Measurements from ENCODE around the gene PNMA8B.

The PNMA8B gene

GRCh38 chr19:46495786-46496099 is at the start of gene PNMA8B:
Gene PNMA8B, minus strand, starts transcription at chr19:46495867. Its CDS starts 402 bp downstream, at chr19:46495465.
- H3K36me3 ChIP-seq (ENCODE audit: insufficient read depth, low read length), result no peaks in the 10 kb centered on the region
- H3K4me3 ChIP-seq (ENCODE audit: low read depth, low read length), result no peak within 1 kb of the TSS
- H3K79me2 ChIP-seq (ENCODE audit: control insufficient read depth, insufficient read depth, low read length, unreplicated experiment), result no peaks in the 10 kb centered on the region
- H3K27ac ChIP-seq (ENCODE audit: low read depth, low read length), result no peak within 1 kb of the TSS
- H2AFZ ChIP-seq (ENCODE audit: low read length, unreplicated experiment), result no peak within 1 kb of the TSS
- H3K27me3 ChIP-seq (ENCODE audit: insufficient read depth, low read length), result no peaks in the 10 kb centered on the region; the same call in 1 of the 2 replicates
- no peaks in the 10 kb centered on the region for H3K4me1 ChIP-seq (ENCODE audit: control insufficient read depth, insufficient read depth, low read length, unreplicated experiment)

GRCh38 chr19:46544651-46545050 is 49.0 kb upstream of the PNMA8B start:
- no peaks in the 10 kb centered on the region for H3K4me1 ChIP-seq (ENCODE audit: control insufficient read depth, insufficient read depth, low read length, unreplicated experiment)
- H2AFZ ChIP-seq (ENCODE audit: low read length, unreplicated experiment), result no peak overlapping the region
- no peak overlapping the region for H3K4me3 ChIP-seq (ENCODE audit: low read depth, low read length)
- no peaks in the 10 kb centered on the region for H3K36me3 ChIP-seq (ENCODE audit: insufficient read depth, low read length)
- H3K27me3 ChIP-seq (ENCODE audit: insufficient read depth, low read length), result no peaks in the 10 kb centered on the region
- no peaks in the 10 kb centered on the region for H3K79me2 ChIP-seq (ENCODE audit: control insufficient read depth, insufficient read depth, low read length, unreplicated experiment)
- H3K27ac ChIP-seq (ENCODE audit: low read depth, low read length), result no peak overlapping the region

GRCh38 chr19:46542428-46543230 is 47.0 kb upstream of the PNMA8B start:
- Histone ChIP-seq H3K27ac (ENCODE audit: low read depth, low read length) (no peak overlapping the region), H3K27me3 (ENCODE audit: insufficient read depth, low read length) (no peaks in the 10 kb centered on the region), H2AFZ (ENCODE audit: low read length, unreplicated experiment) (no peak overlapping the region), H3K79me2 (ENCODE audit: control insufficient read depth, insufficient read depth, low read length, unreplicated experiment) (no peaks in the 10 kb centered on the region), H3K4me3 (ENCODE audit: low read depth, low read length) (no peak overlapping the region), H3K36me3 (ENCODE audit: insufficient read depth, low read length) (no peaks in the 10 kb centered on the region), H3K4me1 (ENCODE audit: control insufficient read depth, insufficient read depth, low read length, unreplicated experiment) (no peaks in the 10 kb centered on the region)

- H3K4me3 ChIP-seq (ENCODE audit: low read depth, low read length), result no peak overlapping the region
- no peak overlapping the region for H3K27ac ChIP-seq (ENCODE audit: low read depth, low read length)
- no peaks in the 10 kb centered on the region for H3K4me1 ChIP-seq (ENCODE audit: control insufficient read depth, insufficient read depth, low read length, unreplicated experiment)
- no peaks in the 10 kb centered on the region for H3K27me3 ChIP-seq (ENCODE audit: insufficient read depth, low read length)
- H3K79me2 ChIP-seq (ENCODE audit: control insufficient read depth, insufficient read depth, low read length, unreplicated experiment), result no peaks in the 10 kb centered on the region
- no peaks in the 10 kb centered on the region for H3K36me3 ChIP-seq (ENCODE audit: insufficient read depth, low read length)
- no peak overlapping the region for H2AFZ ChIP-seq (ENCODE audit: low read length, unreplicated experiment)
Measured at GRCh38 chr19:46537136-46538097, 41.8 kb upstream of the PNMA8B start.

- H3K36me3 ChIP-seq (ENCODE audit: insufficient read depth, low read length), result no peaks in the 10 kb centered on the region
- H2AFZ ChIP-seq (ENCODE audit: low read length, unreplicated experiment), result no peak overlapping the region
- no peak overlapping the region for H3K4me3 ChIP-seq (ENCODE audit: low read depth, low read length)
- H3K27me3 ChIP-seq (ENCODE audit: insufficient read depth, low read length), result no peaks in the 10 kb centered on the region
- H3K79me2 ChIP-seq (ENCODE audit: control insufficient read depth, insufficient read depth, low read length, unreplicated experiment), result no peaks in the 10 kb centered on the region
- H3K27ac ChIP-seq (ENCODE audit: low read depth, low read length), result no peak overlapping the region
- no peaks in the 10 kb centered on the region for H3K4me1 ChIP-seq (ENCODE audit: control insufficient read depth, insufficient read depth, low read length, unreplicated experiment)
Measured at GRCh38 chr19:46536391-46536790, 40.7 kb upstream of the PNMA8B start.

GRCh38 chr19:46533621-46534081 is 38.0 kb upstream of the PNMA8B start:
- Histone ChIP-seq H3K36me3 (ENCODE audit: insufficient read depth, low read length) (no peaks in the 10 kb centered on the region), H3K27me3 (ENCODE audit: insufficient read depth, low read length) (no peaks in the 10 kb centered on the region), H3K79me2 (ENCODE audit: control insufficient read depth, insufficient read depth, low read length, unreplicated experiment) (no peaks in the 10 kb centered on the region), H2AFZ (ENCODE audit: low read length, unreplicated experiment) (no peak overlapping the region), H3K27ac (ENCODE audit: low read depth, low read length) (no peak overlapping the region), H3K4me1 (ENCODE audit: control insufficient read depth, insufficient read depth, low read length, unreplicated experiment) (peaks cover 3% of the 10 kb centered on the region), H3K4me3 (ENCODE audit: low read depth, low read length) (no peak overlapping the region)

- Histone ChIP-seq H3K36me3 (ENCODE audit: insufficient read depth, low read length) (no peaks in the 10 kb centered on the region), H2AFZ (ENCODE audit: low read length, unreplicated experiment) (no peak overlapping the region), H3K27me3 (ENCODE audit: insufficient read depth, low read length) (no peaks in the 10 kb centered on the region), H3K27ac (ENCODE audit: low read depth, low read length) (no peak overlapping the region), H3K4me1 (ENCODE audit: control insufficient read depth, insufficient read depth, low read length, unreplicated experiment) (peaks cover 3% of the 10 kb centered on the region), H3K4me3 (ENCODE audit: low read depth, low read length) (no peak overlapping the region), H3K79me2 (ENCODE audit: control insufficient read depth, insufficient read depth, low read length, unreplicated experiment) (no peaks in the 10 kb centered on the region)
Measured at GRCh38 chr19:46533078-46533620, 37.5 kb upstream of the PNMA8B start.

GRCh38 chr19:46530636-46531035 is 35.0 kb upstream of the PNMA8B start:
- H3K27me3 ChIP-seq (ENCODE audit: insufficient read depth, low read length), result no peaks in the 10 kb centered on the region
- H3K4me3 ChIP-seq (ENCODE audit: low read depth, low read length), result no peak overlapping the region
- peaks cover 3% of the 10 kb centered on the region for H3K4me1 ChIP-seq (ENCODE audit: control insufficient read depth, insufficient read depth, low read length, unreplicated experiment)
- no peaks in the 10 kb centered on the region for H3K36me3 ChIP-seq (ENCODE audit: insufficient read depth, low read length)
- no peaks in the 10 kb centered on the region for H3K79me2 ChIP-seq (ENCODE audit: control insufficient read depth, insufficient read depth, low read length, unreplicated experiment)
- no peak overlapping the region for H3K27ac ChIP-seq (ENCODE audit: low read depth, low read length)
- H2AFZ ChIP-seq (ENCODE audit: low read length, unreplicated experiment), result no peak overlapping the region

GRCh38 chr19:46529622-46530451 is 34.2 kb upstream of the PNMA8B start:
- Histone ChIP-seq H3K27ac (ENCODE audit: low read depth, low read length) (no peak overlapping the region), H3K27me3 (ENCODE audit: insufficient read depth, low read length) (no peaks in the 10 kb centered on the region), H2AFZ (ENCODE audit: low read length, unreplicated experiment) (no peak overlapping the region), H3K4me1 (ENCODE audit: control insufficient read depth, insufficient read depth, low read length, unreplicated experiment) (peaks cover 3% of the 10 kb centered on the region), H3K4me3 (ENCODE audit: low read depth, low read length) (0 out of 2 replicates have a peak overlapping the region, but pooled peaks have one; percentile 21), H3K79me2 (ENCODE audit: control insufficient read depth, insufficient read depth, low read length, unreplicated experiment) (no peaks in the 10 kb centered on the region), H3K36me3 (ENCODE audit: insufficient read depth, low read length) (no peaks in the 10 kb centered on the region)
